ENCODE results near the gene TPPP2.

Gene TPPP2

GRCh38 chr14:21077672-21078071, 47.7 kb downstream of the TPPP2 start:
- no peak for DNase-seq (ENCODE audit: low spot score)

- no peak for DNase-seq (ENCODE audit: low spot score)
Observed at GRCh38 chr14:21078287-21078686, 48.3 kb downstream of the TPPP2 start.

- no peak for DNase-seq (ENCODE audit: low spot score)
Observed at GRCh38 chr14:21078726-21079125, 48.7 kb downstream of the TPPP2 start.

- no peak for DNase-seq (ENCODE audit: low spot score)
Observed at GRCh38 chr14:21081521-21082142, 51.6 kb downstream of the TPPP2 start.
